Nephron progenitor cell (in vitro differentiated cells): ENCODE results near the gene PTPN5.

Experiments
- DNase-seq: peaks from one replicate; pipeline ENCODE4 v3.0.0; 2021
- H3K27ac Mint-ChIP-seq: 2 replicates; pipeline ENCODE4 v1.8.0; 2021; ENCODE audit warnings: mild to moderate bottlenecking, moderate library complexity, mixed read lengths
- H3K27me3 Mint-ChIP-seq: 2 replicates; pipeline ENCODE4 v1.8.0; 2021; ENCODE audit warnings: mild to moderate bottlenecking, low read depth, mixed read lengths; ENCODE audit not compliant: poor library complexity
- H3K36me3 Mint-ChIP-seq: 2 replicates; pipeline ENCODE4 v1.8.0; 2021; ENCODE audit warnings: low read depth, mixed read lengths
- H3K4me1 Mint-ChIP-seq: 2 replicates; pipeline ENCODE4 v1.8.0; 2021; ENCODE audit warnings: mixed read lengths
- H3K4me3 Mint-ChIP-seq: 2 replicates; pipeline ENCODE4 v1.8.0; 2021; ENCODE audit warnings: mild to moderate bottlenecking, moderate library complexity, mixed read lengths
- H3K9me3 Mint-ChIP-seq: 2 replicates; pipeline ENCODE4 v1.8.0; 2021; ENCODE audit warnings: mild to moderate bottlenecking, moderate library complexity, mixed read lengths
- TF ChIP-seq, protein P1 (sequence below): fragments of 200-600 bp; sonication (generic); IDR thresholded peaks from 2 replicates; pipeline ENCODE4 v1.5.0; 2021; ENCODE audit warnings: antibody characterized with exemption

The PTPN5 gene

DNA sequence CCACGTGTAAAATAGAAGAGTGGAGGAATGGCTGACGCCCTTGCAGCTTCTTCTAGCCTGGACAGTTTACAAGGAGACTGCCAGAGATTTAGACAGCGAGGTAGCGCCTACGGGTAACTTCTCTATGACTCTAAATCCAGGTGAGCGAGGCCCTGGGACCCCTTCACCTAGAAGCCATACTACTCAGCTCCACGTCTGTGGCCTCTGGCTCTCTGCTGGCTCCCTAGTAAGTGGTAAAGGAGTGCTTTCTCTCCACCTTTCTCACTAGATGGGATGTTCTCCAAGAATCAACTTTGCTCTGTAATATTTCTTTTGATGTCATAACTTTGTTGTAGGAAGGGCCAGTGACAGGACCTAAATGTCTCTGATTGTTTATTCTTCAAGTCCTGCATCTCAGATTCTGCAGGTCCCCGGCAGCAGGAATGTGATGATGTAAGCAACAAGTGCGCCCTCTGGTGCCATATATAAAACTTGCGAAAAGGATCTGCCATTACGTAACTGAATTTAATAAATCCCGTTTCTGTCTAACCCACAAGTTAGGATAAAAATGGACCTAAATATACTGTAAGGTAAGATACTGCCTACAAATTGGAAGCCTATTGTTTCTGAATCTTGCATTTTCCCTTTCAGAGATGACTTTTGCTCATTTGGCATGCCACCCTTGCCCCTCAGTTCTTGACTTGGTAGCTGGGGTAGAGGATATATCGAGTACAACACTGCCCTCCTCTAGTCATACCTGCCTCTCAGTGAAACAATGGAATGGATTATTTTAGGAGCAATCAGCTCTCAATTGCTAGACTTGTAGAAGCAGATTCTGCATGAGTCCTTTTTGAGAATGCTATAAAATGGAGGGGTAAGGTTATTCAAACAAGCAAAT, 11.0 kb upstream of the PTPN5 start:
- Mint-ChIP-seq H3K9me3 (no peaks in the 10 kb centered on the region), H3K27ac (no peak overlapping the region), H3K36me3 (no peaks in the 10 kb centered on the region), H3K4me3 (no peak overlapping the region), H3K27me3 (peaks cover 64% of the 10 kb centered on the region), H3K4me1 (no peaks in the 10 kb centered on the region)
- TF ChIP-seq, protein P1, sequence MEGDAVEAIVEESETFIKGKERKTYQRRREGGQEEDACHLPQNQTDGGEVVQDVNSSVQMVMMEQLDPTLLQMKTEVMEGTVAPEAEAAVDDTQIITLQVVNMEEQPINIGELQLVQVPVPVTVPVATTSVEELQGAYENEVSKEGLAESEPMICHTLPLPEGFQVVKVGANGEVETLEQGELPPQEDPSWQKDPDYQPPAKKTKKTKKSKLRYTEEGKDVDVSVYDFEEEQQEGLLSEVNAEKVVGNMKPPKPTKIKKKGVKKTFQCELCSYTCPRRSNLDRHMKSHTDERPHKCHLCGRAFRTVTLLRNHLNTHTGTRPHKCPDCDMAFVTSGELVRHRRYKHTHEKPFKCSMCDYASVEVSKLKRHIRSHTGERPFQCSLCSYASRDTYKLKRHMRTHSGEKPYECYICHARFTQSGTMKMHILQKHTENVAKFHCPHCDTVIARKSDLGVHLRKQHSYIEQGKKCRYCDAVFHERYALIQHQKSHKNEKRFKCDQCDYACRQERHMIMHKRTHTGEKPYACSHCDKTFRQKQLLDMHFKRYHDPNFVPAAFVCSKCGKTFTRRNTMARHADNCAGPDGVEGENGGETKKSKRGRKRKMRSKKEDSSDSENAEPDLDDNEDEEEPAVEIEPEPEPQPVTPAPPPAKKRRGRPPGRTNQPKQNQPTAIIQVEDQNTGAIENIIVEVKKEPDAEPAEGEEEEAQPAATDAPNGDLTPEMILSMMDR: peak; percentile 66
- DNase-seq: peak; percentile 59

DNA sequence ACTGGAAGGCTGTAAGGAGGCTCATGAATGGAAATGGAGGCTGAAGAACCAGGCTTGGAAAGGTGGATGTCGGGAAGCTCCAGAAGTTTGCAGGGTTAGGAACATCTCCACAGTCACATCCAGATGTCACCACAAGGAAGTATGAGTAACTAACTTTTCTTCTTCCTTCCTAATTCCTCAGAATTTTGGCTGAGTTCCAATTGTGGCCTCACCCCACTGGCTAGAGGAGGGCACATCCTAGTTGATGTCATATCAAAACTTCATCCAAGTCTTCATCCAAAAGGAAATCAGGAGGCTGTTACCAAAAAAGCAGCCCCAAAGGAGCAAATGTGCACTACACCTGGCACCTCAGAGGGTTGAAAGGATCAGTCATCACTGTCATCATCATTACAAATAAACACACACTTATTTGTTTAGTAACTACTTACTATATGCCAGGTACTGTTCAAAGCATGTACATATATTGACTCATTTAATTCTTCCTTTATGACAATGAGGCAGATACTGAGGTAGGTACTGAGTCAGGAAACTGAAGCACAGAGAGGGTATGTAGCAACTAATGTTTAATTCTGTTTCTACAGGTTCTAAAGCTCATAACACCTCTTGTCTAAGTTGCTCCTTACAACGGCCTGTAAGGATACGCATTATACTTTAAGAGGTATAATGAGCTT, 7.3 kb upstream of the PTPN5 start:
- Mint-ChIP-seq H3K27me3 (peaks cover 72% of the 10 kb centered on the region), H3K4me3 (no peak overlapping the region), H3K4me1 (no peaks in the 10 kb centered on the region), H3K27ac (no peak overlapping the region), H3K36me3 (no peaks in the 10 kb centered on the region), H3K9me3 (no peaks in the 10 kb centered on the region)
- TF ChIP-seq, protein P1: no peak
- no peak for DNase-seq

DNA sequence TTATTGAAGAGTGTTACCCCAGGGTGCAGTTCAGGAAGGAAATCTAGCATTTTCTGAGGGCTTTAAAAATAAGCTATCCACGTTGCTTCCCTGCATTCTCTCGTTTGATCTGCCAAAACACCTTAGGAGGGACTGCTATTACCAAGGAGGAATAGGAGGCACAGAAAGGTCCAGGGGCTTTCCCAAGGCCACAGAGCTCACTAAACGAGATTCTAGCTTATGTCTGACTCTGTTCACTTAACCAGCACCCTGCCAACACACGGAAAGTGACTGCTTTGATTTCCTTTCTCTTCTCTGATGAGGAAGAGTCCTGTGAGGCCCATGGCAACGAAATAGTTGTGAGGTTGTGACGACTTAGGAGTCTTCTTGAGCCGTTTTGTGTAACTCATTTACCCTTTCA, 3.4 kb upstream of the PTPN5 start:
- Mint-ChIP-seq H3K9me3 (no peaks in the 10 kb centered on the region), H3K27ac (no peak overlapping the region), H3K36me3 (no peaks in the 10 kb centered on the region), H3K27me3 (peaks cover 86% of the 10 kb centered on the region), H3K4me1 (peaks cover 12% of the 10 kb centered on the region), H3K4me3 (no peak overlapping the region)
- TF ChIP-seq, protein P1: no peak
- DNase-seq: no peak

DNA sequence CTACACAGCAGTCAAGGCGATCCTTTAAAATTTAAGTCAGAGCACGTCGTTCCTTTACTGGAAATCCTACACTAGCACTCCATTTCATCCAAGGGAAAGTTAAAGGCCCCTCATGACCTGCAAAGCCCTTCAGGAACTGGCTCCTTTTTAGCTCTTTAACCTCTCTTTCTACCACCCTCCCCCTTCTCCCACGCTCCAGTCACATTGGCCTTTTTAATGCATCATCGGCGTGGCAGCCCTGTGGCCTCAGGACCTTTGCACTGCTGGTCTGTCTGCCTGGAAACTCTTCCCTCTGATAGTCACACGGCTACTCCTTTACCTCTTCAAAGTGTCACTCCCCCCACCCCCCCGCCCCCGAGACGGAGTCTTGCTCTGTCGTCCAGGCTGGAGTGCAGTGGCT, 1.2 kb upstream of the PTPN5 start:
- no peaks in the 10 kb centered on the region for H3K36me3 Mint-ChIP-seq
- H3K27ac Mint-ChIP-seq: no peak overlapping the region
- peaks cover 87% of the 10 kb centered on the region for H3K27me3 Mint-ChIP-seq
- H3K4me3 Mint-ChIP-seq: peak overlapping the region; percentile 82
- no peak for DNase-seq
- TF ChIP-seq, protein P1: no peak
- H3K4me1 Mint-ChIP-seq: peaks cover 12% of the 10 kb centered on the region
- no peaks in the 10 kb centered on the region for H3K9me3 Mint-ChIP-seq

DNA sequence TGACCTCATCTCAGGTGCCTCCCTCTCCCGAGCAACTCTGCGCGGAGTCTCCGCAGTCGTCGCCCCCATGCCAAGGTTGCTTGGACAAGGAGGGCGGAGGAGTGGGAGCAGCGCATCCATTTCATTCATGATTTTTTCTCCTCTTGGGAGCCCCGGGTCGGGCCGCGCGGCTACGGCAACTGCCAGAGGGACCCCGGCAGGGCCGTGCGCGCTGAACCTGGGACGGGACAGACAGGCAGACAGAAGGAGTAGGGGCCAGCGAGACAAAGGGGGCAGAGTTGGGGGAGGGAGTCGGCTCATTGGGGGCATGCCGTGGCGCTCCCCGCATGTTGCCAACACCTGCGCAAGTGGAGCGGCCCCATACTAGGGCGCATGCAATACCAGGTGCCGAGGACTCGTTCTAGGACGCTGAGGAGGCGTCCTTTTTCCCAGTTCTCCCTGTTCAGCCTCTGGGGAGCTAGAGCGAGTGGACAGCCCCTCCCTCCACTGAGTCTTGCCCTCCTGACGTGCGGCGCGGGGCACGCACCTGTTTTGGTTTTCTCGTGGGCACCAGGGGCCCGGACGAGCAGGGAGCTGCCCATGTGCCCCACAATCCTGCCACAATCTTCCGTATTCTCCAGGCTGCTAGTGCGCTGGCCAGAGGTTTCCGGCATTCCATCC, 501 bp upstream of the PTPN5 start:
- peaks cover 12% of the 10 kb centered on the region for H3K4me1 Mint-ChIP-seq
- H3K27ac Mint-ChIP-seq: no peak overlapping the region
- DNase-seq: no peak
- peak overlapping the region; percentile 82 for H3K4me3 Mint-ChIP-seq
- H3K9me3 Mint-ChIP-seq: no peaks in the 10 kb centered on the region
- TF ChIP-seq, protein P1: no peak
- H3K27me3 Mint-ChIP-seq: peaks cover 88% of the 10 kb centered on the region
- no peaks in the 10 kb centered on the region for H3K36me3 Mint-ChIP-seq
